ENCODE results near the gene HS3ST3B1.

Gene HS3ST3B1

GRCh38 chr17:14396547-14396946, 95.7 kb downstream of the HS3ST3B1 start:
- no peak overlapping the region for H3K27ac ChIP-seq
- no peaks in the 10 kb centered on the region for H3K4me1 ChIP-seq (ENCODE audit: control insufficient read depth in 1 of 2, insufficient read depth in 1 of 2, low read depth in 1 of 2, low read length in 1 of 2)
- H3K4me3 ChIP-seq (ENCODE audit: low read depth in 1 of 2, low read length in 1 of 2) = no peak overlapping the region
- no peaks in the 10 kb centered on the region for H3K9me3 ChIP-seq
- no peaks in the 10 kb centered on the region for H3K27me3 ChIP-seq
- no peak for TF ChIP-seq CTCF (IDR thresholded peaks at IDR 0.05)
- H3K36me3 ChIP-seq = no peaks in the 10 kb centered on the region

GRCh38 chr17:14398766-14399165, 97.9 kb downstream of the HS3ST3B1 start:
- no peak overlapping the region for H3K27ac ChIP-seq
- H3K4me3 ChIP-seq (ENCODE audit: low read depth in 1 of 2, low read length in 1 of 2) = no peak overlapping the region
- no peaks in the 10 kb centered on the region for H3K36me3 ChIP-seq
- no peaks in the 10 kb centered on the region for H3K27me3 ChIP-seq
- no peak for TF ChIP-seq CTCF (IDR thresholded peaks at IDR 0.05)
- no peaks in the 10 kb centered on the region for H3K9me3 ChIP-seq
- no peaks in the 10 kb centered on the region for H3K4me1 ChIP-seq (ENCODE audit: control insufficient read depth in 1 of 2, insufficient read depth in 1 of 2, low read depth in 1 of 2, low read length in 1 of 2)

Data from neutrophil (primary cell).